Kidney epithelial cell (primary cell): ENCODE results near the gene AOPEP. TPM values are rescaled to one million over a fixed set of nuclear protein-coding genes. Genes with fewer than 3 reads are reported as not detected.

Source experiments
- DNase-seq: peaks from one replicate; pipeline ENCODE4 v3.0.0-alpha.2; 2010; ENCODE audit warnings: low read depth
- H3K27me3 ChIP-seq: 2 replicates; pipeline ENCODE4 v1.6.0; 2011; ENCODE audit warnings: low read length; ENCODE audit not compliant: control insufficient read depth, insufficient read depth
- H3K36me3 ChIP-seq: 2 replicates; pipeline ENCODE4 v1.5.1; 2011; ENCODE audit warnings: low read length; ENCODE audit not compliant: control insufficient read depth, insufficient read depth
- H3K4me3 ChIP-seq: 2 replicates; pipeline ENCODE4 v1.5.1; 2011; ENCODE audit warnings: low read depth, mild to moderate bottlenecking, control low read depth, low read length
- total RNA-seq: library from RNA; depleted of rRNA; stranded (reverse); fragments of >200 nt; gene quantifications from 2 replicates; pipeline ENCODE4 v1.2.3, GENCODE V29; 2015
- TF ChIP-seq, protein P1 (sequence below): IDR thresholded peaks from 2 replicates; pipeline ENCODE4 v1.5.1; 2011; ENCODE audit warnings: mild to moderate bottlenecking, moderate library complexity, low read length, control low read depth, inconsistent platforms; ENCODE audit not compliant: insufficient read depth, poor library complexity, severe bottlenecking

The AOPEP gene
- total RNA-seq, 1 donor from 2014 or later = 17.4 TPM

DNA sequence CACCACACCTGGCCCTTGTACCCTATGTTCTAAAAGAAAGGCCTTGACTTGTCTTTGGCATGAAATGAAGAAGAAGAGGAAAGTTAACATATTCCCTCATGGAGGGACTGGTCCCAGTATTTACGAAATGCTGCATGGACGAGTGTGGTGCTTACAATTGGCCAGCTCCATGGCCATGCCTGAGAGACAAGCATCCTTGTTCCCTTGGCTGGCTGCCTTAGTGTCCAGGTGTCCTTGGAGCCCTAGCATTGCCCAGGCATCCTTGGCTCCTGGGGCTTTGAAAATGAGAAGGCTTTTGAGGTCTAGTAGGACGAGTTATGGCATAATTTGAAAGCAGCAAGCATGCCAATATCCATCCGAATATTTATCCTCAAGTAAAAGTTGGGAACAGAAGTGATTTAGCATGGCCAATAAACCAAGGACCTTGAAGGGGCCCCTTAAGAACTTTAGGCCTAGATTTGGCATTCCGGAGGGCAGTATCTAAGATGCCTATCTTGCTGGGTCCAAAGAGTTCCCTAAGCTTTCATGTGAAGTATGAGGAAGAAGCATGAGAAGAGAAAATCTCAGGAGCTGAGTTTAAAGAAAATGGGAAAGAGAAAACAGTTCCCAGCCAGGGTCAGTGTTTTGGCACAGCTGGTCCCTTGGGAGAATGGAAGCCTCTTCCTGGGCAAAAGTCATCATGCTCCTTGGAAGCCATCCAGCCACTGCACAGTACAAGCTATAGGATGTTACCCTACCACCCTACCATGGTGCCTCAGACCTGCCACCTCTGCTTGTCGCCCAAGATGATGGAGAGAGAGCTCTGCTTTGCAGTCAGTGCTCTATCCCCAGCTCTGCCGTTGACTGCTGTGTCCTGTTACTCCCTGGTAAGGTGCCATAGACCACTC lies 91.0 kb downstream of the AOPEP start:
- Histone ChIP-seq H3K36me3 (no peaks in the 10 kb centered on the region), H3K4me3 (no peak overlapping the region), H3K27me3 (no peaks in the 10 kb centered on the region)
- no peak for DNase-seq
- TF ChIP-seq, protein P1, sequence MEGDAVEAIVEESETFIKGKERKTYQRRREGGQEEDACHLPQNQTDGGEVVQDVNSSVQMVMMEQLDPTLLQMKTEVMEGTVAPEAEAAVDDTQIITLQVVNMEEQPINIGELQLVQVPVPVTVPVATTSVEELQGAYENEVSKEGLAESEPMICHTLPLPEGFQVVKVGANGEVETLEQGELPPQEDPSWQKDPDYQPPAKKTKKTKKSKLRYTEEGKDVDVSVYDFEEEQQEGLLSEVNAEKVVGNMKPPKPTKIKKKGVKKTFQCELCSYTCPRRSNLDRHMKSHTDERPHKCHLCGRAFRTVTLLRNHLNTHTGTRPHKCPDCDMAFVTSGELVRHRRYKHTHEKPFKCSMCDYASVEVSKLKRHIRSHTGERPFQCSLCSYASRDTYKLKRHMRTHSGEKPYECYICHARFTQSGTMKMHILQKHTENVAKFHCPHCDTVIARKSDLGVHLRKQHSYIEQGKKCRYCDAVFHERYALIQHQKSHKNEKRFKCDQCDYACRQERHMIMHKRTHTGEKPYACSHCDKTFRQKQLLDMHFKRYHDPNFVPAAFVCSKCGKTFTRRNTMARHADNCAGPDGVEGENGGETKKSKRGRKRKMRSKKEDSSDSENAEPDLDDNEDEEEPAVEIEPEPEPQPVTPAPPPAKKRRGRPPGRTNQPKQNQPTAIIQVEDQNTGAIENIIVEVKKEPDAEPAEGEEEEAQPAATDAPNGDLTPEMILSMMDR = no peak

DNA sequence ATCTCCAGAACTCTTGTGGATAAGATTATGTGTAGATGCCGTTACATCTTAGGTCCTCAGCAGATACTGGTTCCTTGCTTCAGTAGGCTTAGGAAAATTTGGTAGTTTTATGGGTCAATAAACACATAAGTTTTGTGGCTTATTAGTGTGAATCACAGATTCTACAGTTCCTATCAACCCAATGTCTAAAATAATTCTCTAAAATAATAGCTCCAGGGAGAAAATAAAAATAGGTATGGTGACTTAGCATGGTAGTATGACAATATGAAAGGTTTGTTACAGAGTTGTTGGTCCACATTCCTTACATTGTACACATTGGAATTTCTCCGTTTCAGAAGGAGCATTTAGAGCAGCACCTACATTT lies 91.7 kb downstream of the AOPEP start:
- H3K36me3 ChIP-seq = no peaks in the 10 kb centered on the region
- H3K4me3 ChIP-seq = no peak overlapping the region
- H3K27me3 ChIP-seq = no peaks in the 10 kb centered on the region
- DNase-seq = no peak
- TF ChIP-seq, protein P1 = no peak

DNA sequence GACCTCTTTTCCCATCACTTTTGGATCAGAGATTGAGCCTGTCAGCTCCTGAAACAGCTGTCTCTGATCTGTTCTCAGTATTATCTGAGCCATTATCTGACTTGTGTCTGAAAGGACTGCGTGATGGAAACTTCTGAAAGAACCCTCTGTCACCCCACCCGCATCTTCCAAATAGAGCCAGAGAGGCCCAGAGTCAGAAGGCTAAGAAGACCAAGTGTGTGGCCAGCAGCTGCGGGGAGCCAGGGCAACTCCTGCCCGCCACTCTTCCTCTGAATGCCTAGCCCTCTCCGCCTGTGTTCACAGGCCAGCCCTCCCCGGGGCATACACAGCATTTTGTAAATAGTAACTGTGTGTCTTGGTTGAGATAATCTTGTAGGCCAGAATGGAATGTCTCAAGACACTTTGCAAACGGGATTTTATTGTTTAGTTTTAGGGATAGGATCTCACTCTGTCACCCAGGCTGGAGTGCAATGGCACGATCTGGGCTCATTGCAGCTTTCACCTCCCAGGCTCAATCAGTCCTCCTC lies 92.7 kb downstream of the AOPEP start:
- TF ChIP-seq, protein P1 = no peak
- no peaks in the 10 kb centered on the region for H3K36me3 ChIP-seq
- H3K4me3 ChIP-seq = no peak overlapping the region
- DNase-seq = no peak
- H3K27me3 ChIP-seq = no peaks in the 10 kb centered on the region

DNA sequence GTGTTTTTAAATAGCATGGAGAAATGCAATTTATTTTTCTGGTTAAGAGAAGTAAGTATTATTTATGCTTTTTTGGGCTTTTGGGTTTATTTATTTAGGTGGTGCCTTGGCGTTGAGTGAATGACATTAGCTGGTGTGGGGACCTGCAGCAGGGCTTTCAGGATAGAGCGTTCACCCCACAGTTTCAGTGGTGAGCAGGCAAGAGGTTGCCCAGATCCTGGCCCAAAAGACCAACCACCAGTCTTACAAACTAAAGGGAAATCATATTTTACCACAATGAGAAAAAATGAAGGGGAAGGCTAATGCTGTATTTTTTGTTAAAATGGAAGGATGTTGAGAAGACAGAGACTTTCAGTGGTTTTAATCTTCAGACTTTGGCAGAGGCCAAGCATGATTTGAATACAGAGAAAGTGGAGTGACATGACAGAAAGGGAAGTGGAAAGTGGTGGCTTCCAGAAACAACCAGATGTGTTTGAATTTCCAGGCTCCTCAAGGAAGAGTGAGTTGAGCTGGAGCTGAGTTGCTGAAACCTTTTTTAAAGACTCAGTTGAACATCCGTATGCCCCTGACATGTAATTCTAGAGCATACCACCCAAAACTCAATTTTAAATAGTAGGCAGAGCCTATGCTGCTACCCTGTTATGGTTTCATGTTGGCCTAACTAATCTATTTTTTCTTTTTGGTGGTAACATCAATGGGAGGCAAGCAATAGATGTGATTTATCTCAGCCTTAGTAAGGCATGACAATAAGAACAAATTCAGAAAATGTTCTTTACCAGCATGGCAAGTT lies 94.8 kb downstream of the AOPEP start:
- H3K4me3 ChIP-seq = no peak overlapping the region
- no peak for DNase-seq
- TF ChIP-seq, protein P1 = no peak
- H3K36me3 ChIP-seq = no peaks in the 10 kb centered on the region
- H3K27me3 ChIP-seq = no peaks in the 10 kb centered on the region

DNA sequence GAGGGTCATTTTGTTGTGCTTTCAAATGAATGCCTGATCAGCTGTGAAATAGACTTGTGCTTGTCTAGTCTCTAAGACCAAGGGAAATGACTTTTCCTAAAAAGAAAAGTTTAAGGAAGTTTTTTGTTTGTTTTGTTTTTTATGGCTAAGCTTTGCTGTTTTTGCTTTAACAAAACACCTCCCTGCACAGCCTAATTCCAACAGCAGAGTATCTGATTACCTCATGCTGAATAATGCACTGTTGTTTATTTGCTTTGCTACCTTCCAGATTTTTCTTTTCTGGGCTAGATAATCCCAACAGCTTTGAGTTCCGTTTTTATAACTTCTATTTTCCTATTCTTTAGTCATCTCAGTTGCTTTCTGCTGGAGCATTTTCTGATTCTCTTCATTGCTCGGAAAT lies 95.8 kb downstream of the AOPEP start:
- Histone ChIP-seq H3K36me3 (no peaks in the 10 kb centered on the region), H3K27me3 (no peaks in the 10 kb centered on the region), H3K4me3 (no peak overlapping the region)
- TF ChIP-seq, protein P1 = no peak
- DNase-seq = no peak
